Measurements from ENCODE around the gene TRAF2. TPM values are rescaled to one million over a fixed set of nuclear protein-coding genes. Genes with fewer than 3 reads are reported as not detected.

Gene TRAF2
- total and polyA plus RNA-seq, 4 donors: 7.4 to 19.3 (median 10.0) TPM

- DNase-seq (ENCODE audit: low read depth in 4 of 6, low spot score in 6 of 6): no peak
- H3K27me3 ChIP-seq (ENCODE audit: control insufficient read depth, insufficient read depth, low read length): no peaks in the 10 kb centered on the region
- peaks cover 37% of the 10 kb centered on the region for H3K4me1 ChIP-seq (ENCODE audit: control insufficient read depth, insufficient read depth, low read length)
- H3K27ac ChIP-seq (ENCODE audit: low read depth, low read length): no peak overlapping the region
- no peak overlapping the region for H3K4me3 ChIP-seq (ENCODE audit: low read depth, low read length)
- 91% methylated on average over 24 of the region's 29 CpGs for WGBS (ENCODE audit: insufficient coverage)
- H3K36me3 ChIP-seq (ENCODE audit: control insufficient read depth, insufficient read depth, low read length): no peaks in the 10 kb centered on the region
- H3K9me3 ChIP-seq (ENCODE audit: control insufficient read depth, insufficient read depth, low read length): no peaks in the 10 kb centered on the region
Measured at GRCh38 chr9:136973618-136974617, 87.6 kb downstream of the TRAF2 start.

GRCh38 chr9:136974817-136975535 is 88.7 kb downstream of the TRAF2 start:
- DNase-seq (ENCODE audit: low read depth in 4 of 6, low spot score in 6 of 6): no peak
- Histone ChIP-seq H3K4me1 (ENCODE audit: control insufficient read depth, insufficient read depth, low read length) (peaks cover 47% of the 10 kb centered on the region), H3K9me3 (ENCODE audit: control insufficient read depth, insufficient read depth, low read length) (no peaks in the 10 kb centered on the region), H3K27me3 (ENCODE audit: control insufficient read depth, insufficient read depth, low read length) (no peaks in the 10 kb centered on the region), H3K4me3 (ENCODE audit: low read depth, low read length) (no peak overlapping the region), H3K36me3 (ENCODE audit: control insufficient read depth, insufficient read depth, low read length) (peaks cover 3% of the 10 kb centered on the region), H3K27ac (ENCODE audit: low read depth, low read length) (no peak overlapping the region)
- 67% methylated on average over 15 of the region's 15 CpGs for WGBS (ENCODE audit: insufficient coverage)

GRCh38 chr9:136975644-136976043 is 89.3 kb downstream of the TRAF2 start:
- DNase-seq (ENCODE audit: low read depth in 4 of 6, low spot score in 6 of 6): peak in 1 of 6 donors; percentile 13

More at GRCh38 chr9:136975644-136976043, 89.3 kb downstream of the TRAF2 start:
- H3K36me3 ChIP-seq (ENCODE audit: control insufficient read depth, insufficient read depth, low read length): peaks cover 3% of the 10 kb centered on the region
- H3K9me3 ChIP-seq (ENCODE audit: control insufficient read depth, insufficient read depth, low read length): no peaks in the 10 kb centered on the region
- 48% methylated on average over 13 of the region's 14 CpGs for WGBS (ENCODE audit: insufficient coverage)
- no peaks in the 10 kb centered on the region for H3K27me3 ChIP-seq (ENCODE audit: control insufficient read depth, insufficient read depth, low read length)
- no peak overlapping the region for H3K4me3 ChIP-seq (ENCODE audit: low read depth, low read length)
- H3K4me1 ChIP-seq (ENCODE audit: control insufficient read depth, insufficient read depth, low read length): peaks cover 50% of the 10 kb centered on the region
- H3K27ac ChIP-seq (ENCODE audit: low read depth, low read length): no peak overlapping the region

Small RNA genes within 50 kb of the gene (small RNA-seq; reads per million reads assigned to genes)
- gene MIR4479 (ENCODE audit: low replicate concordance): not detected

Other genes with a start within 250 kb of the TRAF2 start
- gene EGFL7, start 223.6 kb upstream of the TRAF2 start, total RNA-seq: 10 to 100 TPM; 21.9 to 93.5 TPM
- gene EGFL7, start 223.6 kb upstream of the TRAF2 start, polyA plus RNA-seq (ENCODE audit: insufficient read length in 2 of 2): 10 to 100 TPM; 46.8 to 57.3 TPM
- 10 to 100 TPM in 1 of 2 donors, 1 to 10 TPM in 1; 8.7 to 14.3 TPM for gene AGPAT2, start 199.1 kb upstream of the TRAF2 start, total RNA-seq
- gene AGPAT2, start 199.1 kb upstream of the TRAF2 start, polyA plus RNA-seq (ENCODE audit: insufficient read length in 2 of 2): 10 to 100 TPM in 1 of 2 donors, 1 to 10 TPM in 1; 9.1 to 11.0 TPM
- 10 to 100 TPM; 24.9 to 47.8 TPM for gene DIPK1B, start 173.9 kb upstream of the TRAF2 start, total RNA-seq
- gene DIPK1B, start 173.9 kb upstream of the TRAF2 start, polyA plus RNA-seq (ENCODE audit: insufficient read length in 2 of 2): 10 to 100 TPM; 63.5 to 65.0 TPM
- gene LCN10, start 143.6 kb upstream of the TRAF2 start, total RNA-seq: not detected
- gene LCN10, start 143.6 kb upstream of the TRAF2 start, polyA plus RNA-seq (ENCODE audit: insufficient read length in 2 of 2): not detected
- not detected for gene LCN6, start 138.0 kb upstream of the TRAF2 start, total RNA-seq
- not detected for gene LCN6, start 138.0 kb upstream of the TRAF2 start, polyA plus RNA-seq (ENCODE audit: insufficient read length in 2 of 2)
- gene LCN8, start 128.3 kb upstream of the TRAF2 start, total RNA-seq: not detected
- gene LCN8, start 128.3 kb upstream of the TRAF2 start, polyA plus RNA-seq (ENCODE audit: insufficient read length in 2 of 2): not detected
- not detected for gene LCN15, start 122.0 kb upstream of the TRAF2 start, total RNA-seq
- under 1 TPM in 1 of 2 donors, not detected in 1; 0.14 TPM for gene LCN15, start 122.0 kb upstream of the TRAF2 start, polyA plus RNA-seq (ENCODE audit: insufficient read length in 2 of 2)
- gene TMEM141, start 95.2 kb upstream of the TRAF2 start, total RNA-seq: 10 to 100 TPM; 38.9 to 76.9 TPM
- 10 to 100 TPM; 51.7 to 55.4 TPM for gene TMEM141, start 95.2 kb upstream of the TRAF2 start, polyA plus RNA-seq (ENCODE audit: insufficient read length in 2 of 2)
- 1 to 10 TPM in 1 of 2 donors, under 1 TPM in 1; 0.89 to 3.0 TPM for gene CCDC183, start 90.2 kb upstream of the TRAF2 start, total RNA-seq
- 1 to 10 TPM; 3.4 to 7.2 TPM for gene CCDC183, start 90.2 kb upstream of the TRAF2 start, polyA plus RNA-seq (ENCODE audit: insufficient read length in 2 of 2)
- gene RABL6, start 78.6 kb upstream of the TRAF2 start, total RNA-seq: 10 to 100 TPM; 34.8 to 49.1 TPM
- 10 to 100 TPM; 86.3 to 93.5 TPM for gene RABL6, start 78.6 kb upstream of the TRAF2 start, polyA plus RNA-seq (ENCODE audit: insufficient read length in 2 of 2)
- gene AJM1, start 44.0 kb upstream of the TRAF2 start, total RNA-seq: 1 to 10 TPM; 1.2 to 2.2 TPM
- 10 to 100 TPM; 19.3 to 20.5 TPM for gene AJM1, start 44.0 kb upstream of the TRAF2 start, polyA plus RNA-seq (ENCODE audit: insufficient read length in 2 of 2)
- gene PHPT1, start 37.1 kb upstream of the TRAF2 start, total RNA-seq: 100 to 1,000 TPM in 1 of 2 donors, 10 to 100 TPM in 1; 81.6 to 191 TPM
- gene PHPT1, start 37.1 kb upstream of the TRAF2 start, polyA plus RNA-seq (ENCODE audit: insufficient read length in 2 of 2): 100 to 1,000 TPM; 183 to 200 TPM
- gene MAMDC4, start 34.2 kb upstream of the TRAF2 start, total RNA-seq: 1 to 10 TPM; 1.6 to 9.3 TPM
- gene MAMDC4, start 34.2 kb upstream of the TRAF2 start, polyA plus RNA-seq (ENCODE audit: insufficient read length in 2 of 2): 10 to 100 TPM; 15.2 to 15.9 TPM
- gene EDF1, start 20.2 kb upstream of the TRAF2 start, total RNA-seq: 100 to 1,000 TPM; 123 to 477 TPM
- 100 to 1,000 TPM; 392 to 409 TPM for gene EDF1, start 20.2 kb upstream of the TRAF2 start, polyA plus RNA-seq (ENCODE audit: insufficient read length in 2 of 2)
- 10 to 100 TPM; 52.0 to 91.5 TPM for gene FBXW5, start 58.2 kb downstream of the TRAF2 start, total RNA-seq
- 100 to 1,000 TPM; 103 to 107 TPM for gene FBXW5, start 58.2 kb downstream of the TRAF2 start, polyA plus RNA-seq (ENCODE audit: insufficient read length in 2 of 2)
- gene C8G, start 58.7 kb downstream of the TRAF2 start, total RNA-seq: 1 to 10 TPM in 1 of 2 donors, not detected in 1; 1.3 TPM
- gene C8G, start 58.7 kb downstream of the TRAF2 start, polyA plus RNA-seq (ENCODE audit: insufficient read length in 2 of 2): 1 to 10 TPM; 1.6 to 1.7 TPM
- gene LCN12, start 65.8 kb downstream of the TRAF2 start, total RNA-seq: 1 to 10 TPM in 1 of 2 donors, under 1 TPM in 1; 0.20 to 4.1 TPM
- 1 to 10 TPM; 6.5 to 7.4 TPM for gene LCN12, start 65.8 kb downstream of the TRAF2 start, polyA plus RNA-seq (ENCODE audit: insufficient read length in 2 of 2)
- gene PTGDS, start 91.0 kb downstream of the TRAF2 start, total RNA-seq: 1,000 to 10,000 TPM in 1 of 2 donors, 100 to 1,000 TPM in 1; 697 to 6,990 TPM
- gene PTGDS, start 91.0 kb downstream of the TRAF2 start, polyA plus RNA-seq (ENCODE audit: insufficient read length in 2 of 2): 1,000 to 10,000 TPM in 1 of 2 donors, 100 to 1,000 TPM in 1; 304 to 3,209 TPM
- 10 to 100 TPM in 1 of 2 donors, 1 to 10 TPM in 1; 2.3 to 54.0 TPM for gene LCNL1, start 96.5 kb downstream of the TRAF2 start, total RNA-seq
- gene LCNL1, start 96.5 kb downstream of the TRAF2 start, polyA plus RNA-seq (ENCODE audit: insufficient read length in 2 of 2): 10 to 100 TPM in 1 of 2 donors, 1 to 10 TPM in 1; 3.8 to 25.2 TPM
- gene PAXX, start 105.9 kb downstream of the TRAF2 start, total RNA-seq: 10 to 100 TPM; 15.7 to 57.5 TPM
- gene PAXX, start 105.9 kb downstream of the TRAF2 start, polyA plus RNA-seq (ENCODE audit: insufficient read length in 2 of 2): 100 to 1,000 TPM in 1 of 2 donors, 10 to 100 TPM in 1; 87.9 to 108 TPM
- gene CLIC3, start 110.1 kb downstream of the TRAF2 start, total RNA-seq: 1 to 10 TPM; 2.0 to 6.4 TPM
- gene CLIC3, start 110.1 kb downstream of the TRAF2 start, polyA plus RNA-seq (ENCODE audit: insufficient read length in 2 of 2): 1 to 10 TPM in 1 of 2 donors, under 1 TPM in 1; 0.35 to 2.0 TPM
- gene ABCA2, start 141.7 kb downstream of the TRAF2 start, total RNA-seq: 10 to 100 TPM; 46.8 to 52.0 TPM
- gene ABCA2, start 141.7 kb downstream of the TRAF2 start, polyA plus RNA-seq (ENCODE audit: insufficient read length in 2 of 2): 100 to 1,000 TPM; 139 to 151 TPM
- gene FUT7, start 145.6 kb downstream of the TRAF2 start, total RNA-seq: under 1 TPM; 0.06 to 0.40 TPM
- gene FUT7, start 145.6 kb downstream of the TRAF2 start, polyA plus RNA-seq (ENCODE audit: insufficient read length in 2 of 2): under 1 TPM; 0.51 to 0.52 TPM
- gene NPDC1, start 159.7 kb downstream of the TRAF2 start, total RNA-seq: 10 to 100 TPM; 26.7 to 82.7 TPM
- 100 to 1,000 TPM; 245 to 276 TPM for gene NPDC1, start 159.7 kb downstream of the TRAF2 start, polyA plus RNA-seq (ENCODE audit: insufficient read length in 2 of 2)
- gene ENTPD2, start 167.5 kb downstream of the TRAF2 start, total RNA-seq: 1 to 10 TPM; 5.7 to 7.9 TPM
- 10 to 100 TPM; 49.1 to 50.7 TPM for gene ENTPD2, start 167.5 kb downstream of the TRAF2 start, polyA plus RNA-seq (ENCODE audit: insufficient read length in 2 of 2)
- 10 to 100 TPM in 1 of 2 donors, 1 to 10 TPM in 1; 5.0 to 12.6 TPM for gene SAPCD2, start 184.0 kb downstream of the TRAF2 start, total RNA-seq
- gene SAPCD2, start 184.0 kb downstream of the TRAF2 start, polyA plus RNA-seq (ENCODE audit: insufficient read length in 2 of 2): 10 to 100 TPM; 18.4 to 19.0 TPM
- gene UAP1L1, start 191.0 kb downstream of the TRAF2 start, total RNA-seq: 1 to 10 TPM; 3.5 to 8.1 TPM
- 1 to 10 TPM; 4.4 to 6.2 TPM for gene UAP1L1, start 191.0 kb downstream of the TRAF2 start, polyA plus RNA-seq (ENCODE audit: insufficient read length in 2 of 2)
- 10 to 100 TPM; 38.3 to 61.3 TPM for gene MAN1B1, start 200.5 kb downstream of the TRAF2 start, total RNA-seq
- 10 to 100 TPM; 63.3 to 81.3 TPM for gene MAN1B1, start 200.5 kb downstream of the TRAF2 start, polyA plus RNA-seq (ENCODE audit: insufficient read length in 2 of 2)
- gene DPP7, start 228.2 kb downstream of the TRAF2 start, total RNA-seq: 100 to 1,000 TPM in 1 of 2 donors, 10 to 100 TPM in 1; 29.8 to 101 TPM
- 100 to 1,000 TPM; 127 to 144 TPM for gene DPP7, start 228.2 kb downstream of the TRAF2 start, polyA plus RNA-seq (ENCODE audit: insufficient read length in 2 of 2)